Activated CD8-positive, alpha-beta memory T cell treated with anti-CD3 and anti-CD28 coated beads, Interleukin-2, amount 50 U/mL, for 1 hour (primary cell): ENCODE results near the gene MYL10.

Experiments
- DNase-seq: peaks from one replicate; pipeline ENCODE4 v3.0.0-alpha.2; 2020; ENCODE audit errors: extremely low read depth

MYL10 gene

DNA sequence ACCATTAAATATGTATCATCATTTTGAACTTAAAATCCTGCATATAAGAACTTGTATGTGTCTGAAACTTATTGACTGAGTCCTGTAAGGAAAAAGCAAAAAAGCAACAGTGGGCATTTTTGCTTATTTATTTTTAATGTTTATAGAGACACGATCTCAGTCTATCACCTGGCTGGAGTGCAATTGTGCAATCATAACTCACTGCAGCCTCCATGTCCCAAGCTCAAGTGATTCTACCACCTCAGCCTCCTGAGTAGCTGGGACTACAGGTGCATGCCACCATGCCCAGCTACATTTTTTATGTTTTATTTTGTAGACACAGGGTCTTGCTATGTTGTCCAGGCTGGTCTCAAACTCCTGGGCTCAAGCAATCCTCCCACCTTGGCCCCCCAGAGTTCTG, 32.2 kb downstream of the MYL10 start:
- DNase-seq = no peak

DNA sequence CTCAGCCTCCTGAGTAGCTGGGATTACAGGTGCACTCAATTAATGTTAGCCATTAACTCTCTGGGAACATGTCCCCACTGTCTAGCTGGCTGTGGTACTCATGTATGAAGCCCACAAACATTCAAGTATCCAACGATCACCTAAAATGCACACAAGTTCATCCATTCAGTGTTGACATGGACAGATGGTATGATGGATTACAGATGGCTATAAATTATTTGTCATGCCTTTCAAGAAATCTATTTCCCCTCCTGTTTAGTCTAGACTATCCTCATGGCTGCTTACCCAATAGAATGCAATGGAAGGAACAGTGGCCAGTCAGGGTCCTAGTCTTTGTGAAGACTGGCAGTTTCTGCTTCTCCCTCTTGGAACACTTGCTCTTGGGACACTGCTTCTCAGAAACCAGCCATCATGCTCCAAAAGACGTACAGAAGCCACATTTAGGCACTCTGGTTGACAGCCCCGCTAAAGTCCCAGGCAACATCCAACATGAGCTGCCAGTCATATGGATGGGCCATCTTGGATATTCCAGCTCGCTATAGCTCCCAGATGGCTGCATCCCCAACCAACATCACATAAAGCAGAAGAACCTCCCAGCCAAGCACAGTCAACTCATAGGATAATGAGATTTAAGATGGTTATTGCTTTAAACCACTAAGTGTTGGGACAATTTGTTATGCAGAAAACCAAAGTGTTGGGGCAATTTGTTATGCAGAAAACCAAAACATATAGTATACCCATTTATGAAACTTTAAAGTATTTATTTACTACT, 33.1 kb downstream of the MYL10 start:
- no peak for DNase-seq

DNA sequence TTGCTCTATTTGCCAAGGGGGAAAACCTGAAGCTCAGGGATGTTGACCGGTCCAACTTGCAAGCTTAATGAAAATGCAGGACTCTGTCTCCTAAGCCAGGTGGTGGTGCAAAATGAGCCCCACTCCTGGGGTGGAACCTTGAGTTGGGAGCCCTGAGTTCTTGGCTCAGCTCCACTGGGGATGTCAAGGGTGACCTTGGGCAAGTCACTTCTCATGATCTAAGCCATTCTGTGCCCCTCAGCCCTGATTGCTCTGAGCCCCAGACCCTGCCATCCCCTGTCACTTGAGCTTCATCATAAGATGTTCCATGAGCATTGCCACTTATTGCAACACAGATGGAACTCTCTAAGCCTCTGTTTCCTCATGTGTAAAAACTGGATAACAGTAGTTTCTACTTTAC, 33.9 kb downstream of the MYL10 start:
- no peak for DNase-seq

DNA sequence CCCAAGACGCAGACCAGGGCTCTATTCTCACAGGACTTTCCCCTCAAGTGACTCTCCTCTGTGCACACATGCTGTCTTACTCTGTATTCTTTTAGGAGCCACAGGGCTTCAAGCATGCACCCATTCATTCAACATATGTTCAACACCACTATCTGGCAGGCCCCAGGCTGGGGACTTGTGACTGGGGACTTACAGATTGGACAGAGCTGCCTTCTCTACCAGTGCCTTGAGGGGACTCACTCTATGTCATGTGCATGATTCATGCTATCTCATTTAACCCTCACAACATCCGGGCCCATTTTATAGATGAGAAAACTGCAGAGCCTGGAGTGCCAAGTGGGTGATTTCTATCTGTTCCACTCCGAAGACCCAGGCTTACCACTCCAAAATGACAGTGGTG, 34.3 kb downstream of the MYL10 start:
- no peak for DNase-seq

DNA sequence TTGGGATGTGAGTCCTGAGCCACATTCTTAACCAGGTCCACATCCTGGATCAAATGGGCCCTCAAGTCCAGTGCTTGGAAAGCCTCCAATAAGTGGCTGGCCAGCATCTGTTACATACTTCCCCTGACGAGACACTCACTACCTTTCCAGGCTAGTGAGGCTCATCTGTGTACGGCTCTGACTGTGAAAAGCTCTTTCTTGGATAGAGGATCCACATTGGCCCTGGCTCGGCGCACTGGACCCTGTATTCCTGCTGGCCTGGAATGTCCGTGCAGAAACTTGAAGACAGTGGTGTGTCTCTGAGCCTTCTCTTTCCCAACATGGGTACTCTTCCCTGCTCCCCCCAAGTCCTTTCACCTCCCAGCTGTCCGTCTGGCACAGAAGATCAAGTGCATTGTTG, 35.5 kb downstream of the MYL10 start:
- no peak for DNase-seq

DNA sequence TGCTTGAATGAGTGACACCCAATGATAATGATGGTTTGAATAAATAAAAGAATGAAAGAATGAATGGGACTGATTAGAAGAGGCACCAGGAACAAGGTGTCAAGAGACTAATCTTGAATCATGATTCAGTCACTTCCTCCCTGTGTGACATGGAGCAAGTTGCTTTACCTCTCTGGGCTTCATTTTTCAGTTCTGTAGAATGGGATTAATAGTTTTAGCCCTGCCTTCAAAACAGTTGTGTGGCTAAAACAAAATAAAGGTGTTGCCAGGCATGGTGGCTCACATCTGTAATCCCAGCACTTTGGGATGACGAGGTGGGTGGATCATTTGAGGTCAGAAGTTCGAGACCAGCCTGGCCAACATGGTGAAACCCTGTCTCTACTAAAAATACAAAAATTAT, 37.6 kb downstream of the MYL10 start:
- no peak for DNase-seq

DNA sequence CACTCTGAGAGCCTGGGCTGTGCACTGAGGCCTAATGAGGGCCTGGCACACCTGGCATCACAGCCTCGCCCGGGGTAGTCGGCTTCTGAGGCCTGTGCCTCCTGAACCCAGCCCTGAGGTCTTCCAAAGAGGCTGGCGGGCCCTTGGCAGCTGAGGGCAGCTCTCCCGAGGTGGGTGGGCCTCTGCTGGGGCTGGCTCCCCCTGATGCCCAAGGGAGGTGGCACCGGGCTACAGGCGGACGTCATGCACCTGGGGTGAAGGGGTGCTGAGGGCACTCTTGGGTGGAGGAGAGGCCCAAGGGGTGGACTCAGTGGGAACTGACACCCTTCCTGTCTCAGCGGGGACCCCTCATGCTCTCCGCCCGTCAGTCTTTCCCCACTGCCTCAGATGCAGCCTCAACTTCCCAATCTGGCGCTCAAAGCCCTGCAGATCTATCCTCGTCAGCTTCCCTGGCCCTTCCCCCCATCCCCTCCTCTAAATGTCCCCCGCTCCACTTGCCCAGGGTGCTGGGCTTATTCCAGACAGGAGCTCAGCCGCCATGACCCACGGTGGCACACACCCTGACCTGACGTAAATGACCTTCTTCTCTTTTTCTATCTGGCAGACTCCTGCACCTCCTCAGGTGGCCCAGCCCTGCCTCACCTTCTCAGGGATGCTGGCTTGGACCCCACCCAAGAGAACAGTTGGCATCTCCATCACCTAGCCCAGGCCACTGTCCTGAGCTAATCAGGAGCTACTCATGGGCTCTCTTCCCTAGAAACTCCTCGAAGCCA, 38.2 kb downstream of the MYL10 start:
- DNase-seq = no peak

DNA sequence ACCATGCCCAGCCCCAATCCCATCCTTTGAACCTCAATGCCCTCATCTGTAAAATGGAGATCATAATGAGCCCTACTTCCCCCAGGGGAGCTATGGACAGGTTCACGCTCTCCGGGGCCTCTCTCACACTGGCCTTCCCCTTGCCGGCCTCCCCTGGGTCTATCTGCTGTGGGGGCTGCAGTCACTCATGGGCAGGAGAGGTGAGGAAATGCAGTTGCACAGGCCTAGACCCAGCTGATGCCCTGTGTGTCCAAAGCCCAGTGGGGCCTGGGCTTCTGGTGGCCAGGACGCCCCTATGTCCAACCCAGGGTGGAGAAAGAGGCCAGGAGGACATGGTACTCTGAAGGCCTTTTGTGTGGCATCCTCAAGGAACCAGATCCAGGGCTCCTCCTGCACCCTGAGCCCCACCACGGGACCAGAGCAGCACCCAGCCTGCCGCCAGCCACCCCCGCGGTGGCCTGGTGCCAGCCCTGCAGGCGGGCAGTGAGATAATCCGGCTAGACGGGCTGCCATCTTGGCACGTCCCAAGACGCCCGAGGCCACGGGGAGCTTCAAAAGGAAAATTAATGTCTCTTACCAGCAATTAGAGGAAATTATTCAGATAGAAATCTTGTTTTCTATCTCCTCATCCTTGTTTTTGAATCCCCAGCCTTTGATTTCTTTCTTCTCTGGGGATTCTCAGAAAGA, 39.0 kb downstream of the MYL10 start:
- DNase-seq = no peak

DNA sequence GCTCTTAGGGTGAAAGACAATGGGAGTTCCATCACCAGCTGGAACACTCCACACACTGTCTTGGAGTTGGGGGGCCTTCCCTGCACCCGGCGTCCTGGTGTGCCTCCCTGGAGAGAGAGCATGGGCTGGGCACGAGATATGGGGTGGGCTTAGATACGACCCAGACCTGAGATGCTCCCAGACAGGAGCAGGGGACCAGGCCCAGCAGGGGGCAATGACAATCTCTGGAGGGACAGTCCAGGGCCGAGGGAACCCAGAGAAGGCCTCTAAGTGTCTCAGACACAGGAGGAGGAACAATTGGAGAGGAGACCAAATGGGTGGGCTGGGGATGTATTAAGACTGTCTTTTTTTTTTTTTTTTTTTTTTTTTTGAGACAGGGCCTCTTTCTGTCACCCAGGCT, 40.0 kb downstream of the MYL10 start:
- no peak for DNase-seq

DNA sequence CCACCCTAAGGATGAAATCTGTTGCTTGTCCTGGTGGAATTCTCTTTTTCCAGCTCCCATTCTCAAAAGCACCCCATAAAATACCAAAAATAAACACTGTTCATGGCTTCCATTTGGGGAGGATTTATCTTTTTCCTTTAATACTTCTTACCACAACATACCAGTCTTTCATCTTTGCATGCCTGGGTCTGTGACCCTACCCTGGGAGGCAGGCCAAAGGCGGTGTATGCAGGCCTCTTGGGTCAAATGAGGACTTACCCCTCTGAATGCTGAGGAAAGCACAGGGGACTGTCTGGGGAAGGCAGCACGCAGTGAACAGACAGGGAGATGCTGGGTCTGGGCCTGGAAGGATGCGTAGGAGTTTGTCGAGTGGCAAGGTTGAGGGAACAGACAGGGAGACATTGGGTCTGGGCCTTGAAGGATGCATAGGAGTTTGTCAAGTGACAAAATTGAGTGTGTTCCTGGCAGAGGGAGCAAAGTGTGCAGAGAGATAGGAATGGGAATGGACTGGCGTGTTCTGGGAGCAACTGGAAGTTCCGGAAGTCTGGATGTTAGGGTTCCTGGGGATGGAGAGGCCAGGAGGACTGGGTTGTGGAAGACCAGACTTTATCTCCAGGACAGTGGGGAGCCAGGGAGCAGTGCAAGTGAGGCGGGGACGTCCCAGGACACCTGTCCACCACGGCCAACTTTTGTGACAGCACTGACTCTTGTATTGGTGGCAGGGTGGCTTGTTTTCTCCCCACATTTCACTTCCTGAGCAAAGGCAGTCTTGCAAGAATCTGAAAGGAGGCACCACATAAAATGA, 40.8 kb downstream of the MYL10 start:
- DNase-seq = no peak

DNA sequence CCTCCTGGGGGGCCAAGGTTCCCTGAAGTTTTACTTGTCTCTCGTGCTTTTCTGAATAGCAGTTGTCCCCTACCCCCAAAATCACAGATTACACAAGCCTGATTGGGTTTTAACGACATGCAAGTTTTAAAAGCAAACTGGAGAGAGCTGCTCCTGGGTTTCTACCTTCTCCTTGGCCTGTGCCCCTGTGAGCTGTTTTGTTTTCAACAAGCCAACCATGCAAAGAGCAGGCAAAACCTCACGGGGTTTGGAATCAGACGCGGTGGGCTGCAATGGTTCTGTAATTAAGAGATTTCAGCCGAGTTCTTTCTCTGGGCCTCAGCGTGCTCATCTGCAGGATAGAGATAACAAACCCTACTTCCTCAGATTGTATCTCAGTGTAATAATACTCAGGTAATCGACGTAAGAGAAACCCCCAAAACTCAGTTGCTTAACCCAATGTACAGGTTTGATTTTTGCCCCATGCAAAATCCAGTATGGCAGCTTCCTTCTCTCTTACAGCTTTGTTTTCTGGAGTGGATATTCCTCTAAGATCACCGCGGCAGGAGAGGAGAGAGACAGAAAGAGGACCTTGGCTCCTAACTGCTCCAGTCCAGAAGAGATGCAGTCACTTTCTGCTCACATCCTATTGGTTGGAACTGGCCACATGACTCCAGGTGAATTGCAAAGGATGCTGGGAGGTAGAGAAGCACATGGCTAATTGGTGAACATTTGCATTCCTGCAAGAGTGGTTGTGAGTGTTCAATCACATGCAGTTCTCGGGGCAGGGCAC, 42.0 kb downstream of the MYL10 start:
- no peak for DNase-seq

DNA sequence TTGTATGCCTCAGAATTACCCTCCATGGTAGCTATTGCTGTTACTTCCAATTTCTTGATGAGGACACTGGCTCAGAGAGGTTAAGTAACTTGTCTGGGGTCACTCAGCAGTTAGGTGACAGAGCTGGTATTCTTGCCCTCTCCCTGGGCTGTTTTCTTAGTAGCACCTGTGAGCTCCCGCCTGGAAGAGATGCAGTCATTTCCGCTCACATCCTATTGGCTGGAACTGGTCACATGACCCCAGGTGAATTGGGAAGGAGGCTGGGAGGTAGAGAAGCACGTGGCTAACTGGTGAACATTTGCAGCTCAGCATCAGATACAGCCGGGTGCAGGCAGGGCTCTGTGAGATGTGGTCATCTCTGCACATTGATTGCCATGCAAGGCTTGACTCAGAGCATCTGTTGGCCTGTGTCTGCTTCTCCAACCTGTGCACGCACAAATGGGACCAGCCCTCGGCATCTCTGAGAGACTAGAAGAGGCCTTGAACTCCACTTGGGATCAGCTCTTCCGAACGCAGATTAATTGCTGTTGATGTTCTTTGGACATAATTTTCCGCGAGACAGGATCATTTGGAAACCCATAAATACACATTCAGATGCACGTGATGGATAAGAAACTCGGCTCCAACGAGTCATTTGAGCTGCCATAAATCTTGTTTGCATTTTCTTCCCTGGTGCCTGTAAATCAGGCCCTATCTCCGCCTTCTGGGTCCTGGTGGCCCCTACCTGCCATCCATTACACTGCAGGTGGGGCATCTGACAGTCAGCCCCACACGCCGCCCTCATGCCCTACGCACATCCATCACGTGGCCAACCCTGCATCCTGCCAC, 42.8 kb downstream of the MYL10 start:
- DNase-seq = no peak

DNA sequence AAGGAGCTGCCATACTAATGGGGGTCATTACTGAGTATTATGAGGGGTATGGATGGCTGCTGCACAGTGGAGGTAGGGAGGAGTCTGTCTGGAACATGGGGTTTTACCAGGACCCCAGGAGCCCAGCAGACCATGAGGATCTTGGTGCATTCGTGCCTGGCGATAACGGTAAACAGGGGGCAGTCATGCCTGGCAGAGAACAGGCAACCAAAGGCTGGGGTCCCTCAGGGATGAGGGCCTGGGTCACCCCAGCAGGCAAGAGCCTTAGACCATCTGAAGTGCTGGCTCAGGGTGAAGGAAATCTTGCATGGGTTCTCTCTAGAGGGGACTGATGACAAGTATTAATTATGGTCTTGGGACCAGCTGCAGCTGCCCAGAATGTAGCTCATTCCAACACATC, 46.1 kb downstream of the MYL10 start:
- DNase-seq = no peak

DNA sequence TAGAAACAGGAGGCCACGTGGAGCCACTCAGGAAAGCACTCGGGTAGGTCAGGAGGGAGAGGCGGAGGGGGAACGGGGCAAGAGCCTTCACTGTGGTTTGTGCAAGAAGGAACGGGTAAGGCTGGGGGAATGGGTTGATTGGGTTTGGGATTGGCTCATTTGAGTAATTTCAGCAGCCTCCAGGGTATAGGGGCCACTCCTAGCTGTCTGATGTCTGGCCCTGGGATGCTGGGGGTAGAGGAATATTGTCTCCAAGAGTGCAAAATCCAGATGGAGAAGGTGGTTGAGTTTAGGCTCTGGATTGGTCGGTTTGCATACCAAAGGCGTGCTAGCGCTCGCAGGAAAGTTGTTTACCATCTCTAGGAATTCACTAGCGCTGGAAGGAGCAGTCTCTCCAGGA, 47.2 kb downstream of the MYL10 start:
- DNase-seq = no peak

DNA sequence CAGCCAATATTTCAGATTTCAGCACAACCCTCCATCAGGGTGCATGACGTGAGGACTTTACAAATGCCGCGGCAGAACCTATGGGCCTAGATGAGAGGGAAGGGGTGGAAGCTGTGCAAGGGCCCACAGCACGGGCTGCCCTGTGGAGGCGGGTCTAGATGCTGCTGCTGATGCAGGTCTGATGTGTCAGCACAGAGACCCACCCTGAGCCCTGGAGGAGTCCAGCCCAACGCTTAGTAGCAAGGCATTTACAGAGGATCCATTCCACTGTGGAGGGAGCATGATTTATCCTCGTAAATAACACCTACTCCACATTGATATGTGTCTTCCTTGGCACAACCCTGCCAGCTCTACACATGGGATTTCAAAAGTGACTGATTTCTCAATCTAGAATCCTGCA, 48.5 kb downstream of the MYL10 start:
- no peak for DNase-seq

DNA sequence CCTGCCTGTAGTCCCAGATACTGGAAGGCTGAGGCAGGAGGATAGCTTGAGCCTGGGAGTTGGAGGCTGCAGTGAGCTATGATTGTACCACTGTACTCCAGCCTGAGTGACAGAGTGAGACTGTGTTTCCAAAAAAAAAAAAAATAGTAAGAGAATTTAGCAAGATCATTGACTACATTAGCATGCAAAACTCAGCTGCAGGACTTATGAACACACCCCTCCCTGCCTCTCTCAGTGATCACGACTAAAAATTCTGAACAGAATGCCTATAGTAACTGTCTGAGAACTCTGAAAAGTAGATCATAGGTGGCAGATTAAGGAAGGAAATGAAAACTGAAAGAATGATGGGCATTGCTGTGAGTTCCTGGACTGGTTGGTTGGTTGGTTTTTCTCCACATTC, 50.5 kb downstream of the MYL10 start:
- no peak for DNase-seq

DNA sequence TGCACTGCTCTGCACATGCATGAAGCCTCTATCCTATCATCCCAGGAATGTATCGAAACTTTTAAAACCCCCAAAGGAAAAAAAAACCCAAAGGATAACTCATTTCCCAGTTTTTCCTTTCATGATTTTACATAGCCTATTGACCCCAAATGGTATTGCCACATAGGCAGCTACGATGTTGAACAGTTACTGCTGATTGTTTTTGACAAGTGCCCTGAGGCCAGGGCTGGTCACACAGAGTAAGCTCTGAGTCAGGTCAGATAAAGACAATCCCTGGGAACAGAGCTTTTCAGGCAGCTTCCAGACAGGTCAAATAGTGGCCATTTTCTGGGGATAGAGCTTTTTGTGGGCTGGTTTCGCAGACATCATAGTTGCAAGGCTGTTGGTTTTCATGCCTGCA, 52.1 kb downstream of the MYL10 start:
- DNase-seq = no peak

DNA sequence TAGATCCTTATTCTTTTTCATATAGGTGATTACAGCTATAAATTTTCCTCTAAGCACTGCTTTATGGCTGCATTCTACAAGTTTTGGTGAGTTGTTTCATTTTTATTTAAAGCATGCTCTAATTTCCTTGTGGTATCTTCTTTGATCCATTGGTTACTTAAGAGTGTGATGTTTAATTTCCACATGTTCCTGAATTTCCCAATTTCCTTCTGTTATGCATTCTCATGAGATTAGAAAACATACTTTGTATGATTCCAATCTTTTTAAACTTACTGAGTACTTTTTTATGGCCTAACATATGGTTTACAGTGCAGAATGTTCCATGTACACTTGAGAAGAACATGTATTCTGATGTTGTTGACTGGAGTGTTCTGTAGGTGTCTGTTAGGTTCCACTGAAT, 53.4 kb downstream of the MYL10 start:
- DNase-seq = no peak

DNA sequence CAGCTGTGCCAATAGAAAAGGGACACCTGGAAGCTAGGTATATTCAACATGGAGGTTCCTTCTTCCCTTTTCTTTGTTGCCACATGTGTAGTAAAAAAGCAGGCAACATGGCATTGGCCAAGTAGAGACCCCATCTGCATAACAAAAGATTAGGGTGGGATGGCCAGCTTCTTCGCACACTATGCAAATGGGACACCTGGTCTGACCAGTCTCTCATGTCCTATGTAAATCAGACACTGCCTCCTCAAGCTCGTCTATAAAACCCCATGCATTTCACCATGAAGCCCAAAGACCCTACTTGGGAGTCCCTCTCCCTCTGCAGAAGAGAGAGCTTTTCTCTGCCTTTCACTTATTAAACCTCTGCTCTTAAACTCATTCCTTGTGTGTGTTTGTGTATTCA, 53.9 kb downstream of the MYL10 start:
- DNase-seq = no peak

DNA sequence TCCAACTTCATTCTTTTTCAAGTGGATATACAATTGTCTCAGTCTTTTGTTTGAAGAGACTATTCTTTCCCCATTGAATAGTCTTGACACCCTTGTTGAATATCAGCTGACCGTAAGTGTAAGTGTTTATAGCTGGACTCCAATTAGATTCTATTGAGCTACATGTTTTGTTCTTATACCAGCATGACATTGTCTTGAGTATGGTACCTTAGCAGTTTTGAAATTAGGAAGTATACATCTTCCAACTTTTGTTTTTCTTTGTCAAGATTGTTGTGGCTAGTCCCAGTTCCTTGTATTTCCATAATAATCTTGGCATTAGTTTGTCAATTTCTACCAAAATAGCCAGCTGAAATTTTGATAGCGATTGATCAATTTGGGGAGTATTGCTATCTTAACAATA, 56.9 kb downstream of the MYL10 start:
- no peak for DNase-seq
